ENCODE results near the gene KIF12. TPM values are rescaled to one million over a fixed set of nuclear protein-coding genes. Genes with fewer than 3 reads are reported as not detected.

KIF12 gene
- total and polyA plus RNA-seq, 2 of the 13 experiments (the other 11 are each of a cell fraction or from before 2014, with no cell fraction given) = 1.8 to 12.5 TPM

- peak; percentile 65; the same call in 1 of the 2 replicates for TF ChIP-seq SRY (CRISPR knock-in tag; IDR thresholded peaks at IDR 0.05)
- TF ChIP-seq NFYC (CRISPR knock-in tag; IDR thresholded peaks at IDR 0.05) = peak; percentile 54
- peak; percentile 92 for TF ChIP-seq TFAP4 (IDR thresholded peaks at IDR 0.05; ENCODE audit: borderline replicate concordance, low read depth)
- peak; percentile 68 for TF ChIP-seq ASH2L (IDR thresholded peaks at IDR 0.05; ENCODE audit: insufficient read length, low read depth, low read length)
- TF ChIP-seq ARID3A (IDR thresholded peaks at IDR 0.05; ENCODE audit: low read depth, low read length) = no peak; the same call in none of the 2 replicates
- no peak for TF ChIP-seq ATAD3A (CRISPR knock-in tag; IDR thresholded peaks at IDR 0.05)
- no peak for TF ChIP-seq MLXIP (CRISPR knock-in tag; IDR thresholded peaks at IDR 0.05; ENCODE audit: borderline replicate concordance)
- TF ChIP-seq ZNF335 (CRISPR knock-in tag; IDR thresholded peaks at IDR 0.05) = no peak
- TF ChIP-seq ZNF460 (CRISPR knock-in tag; IDR thresholded peaks at IDR 0.05; ENCODE audit: borderline replicate concordance) = no peak; the same call in 1 of the 2 replicates
- no peak for TF ChIP-seq FLYWCH1 (CRISPR knock-in tag; IDR thresholded peaks at IDR 0.05)
- TF ChIP-seq ZBTB7A (CRISPR knock-in tag; IDR thresholded peaks at IDR 0.05) = peak; percentile 99
- TF ChIP-seq GABPB1 (CRISPR knock-in tag; IDR thresholded peaks at IDR 0.05) = peak; percentile 69
- TF ChIP-seq ZNF530 (CRISPR knock-in tag; IDR thresholded peaks at IDR 0.05; ENCODE audit: low read depth) = no peak
- TF ChIP-seq NR2C2 (CRISPR knock-in tag; IDR thresholded peaks at IDR 0.05; ENCODE audit: borderline replicate concordance) = peak; percentile 62
- peak; percentile 49; the same call in 1 of the 2 replicates for TF ChIP-seq RFXAP (CRISPR knock-in tag; IDR thresholded peaks at IDR 0.05; ENCODE audit: borderline replicate concordance)
- TF ChIP-seq HOXA9 (CRISPR knock-in tag; IDR thresholded peaks at IDR 0.05; ENCODE audit: borderline replicate concordance) = no peak
- peak; percentile 65 for TF ChIP-seq YY1 (IDR thresholded peaks at IDR 0.05; ENCODE audit: insufficient read depth, insufficient replicate concordance, low read depth, low read length)
- peak; percentile 63; the same call in 1 of the 2 replicates for TF ChIP-seq ONECUT2 (CRISPR knock-in tag; IDR thresholded peaks at IDR 0.05)
- peak; percentile 94 for TF ChIP-seq FOXP4 (CRISPR knock-in tag; IDR thresholded peaks at IDR 0.05)
- TF ChIP-seq ZNF782 (CRISPR knock-in tag; IDR thresholded peaks at IDR 0.05; ENCODE audit: borderline replicate concordance) = no peak
Measured at GRCh38 chr9:114117996-114118830, 19.1 kb upstream of the KIF12 start (continued).
